Neural progenitor cell (in vitro differentiated cells): ENCODE data around the gene IDH3B. TPM values are rescaled to one million over a fixed set of nuclear protein-coding genes. Genes with fewer than 3 reads are reported as not detected.

Experiments used
- DNase-seq: peaks from one replicate; pipeline ENCODE4 v3.0.0-alpha.2; 2016; ENCODE audit warnings: low spot score
- H2AFZ ChIP-seq: fragments of 200-600 bp; sonication (generic); replicated peaks from 2 replicates; pipeline ENCODE4 v1.6.1; 2016; ENCODE audit warnings: antibody characterized with exemption
- H3F3A ChIP-seq: fragments of 200-600 bp; sonication (generic); 2 replicates; pipeline ENCODE4 v1.6.1; 2016; ENCODE audit warnings: antibody characterized with exemption, low read depth
- H3K27ac ChIP-seq: fragments of 200-600 bp; sonication (generic); 2 replicates; pipeline ENCODE4 v1.5.1; 2016; ENCODE audit warnings: mild to moderate bottlenecking
- H3K27me3 ChIP-seq: fragments of 200-600 bp; sonication (generic); 2 replicates; pipeline ENCODE4 v1.6.1; 2016; ENCODE audit warnings: mild to moderate bottlenecking, moderate library complexity
- H3K36me3 ChIP-seq: fragments of 200-600 bp; sonication (generic); 2 replicates; pipeline ENCODE4 v1.5.1; 2016
- H3K4me1 ChIP-seq: fragments of 200-600 bp; sonication (generic); 2 replicates; pipeline ENCODE4 v1.6.1; 2016; ENCODE audit warnings: mixed run types
- H3K4me2 ChIP-seq: fragments of 200-600 bp; sonication (generic); 2 replicates; pipeline ENCODE4 v1.6.1; 2016
- H3K4me3 ChIP-seq: fragments of 200-600 bp; sonication (generic); 2 replicates; pipeline ENCODE4 v1.5.1; 2016
- H3K79me2 ChIP-seq: fragments of 200-600 bp; sonication (generic); 2 replicates; pipeline ENCODE4 v1.6.1; 2016; ENCODE audit warnings: low read depth
- H3K9ac ChIP-seq: fragments of 200-600 bp; sonication (generic); 2 replicates; pipeline ENCODE4 v1.6.1; 2016
- H3K9me3 ChIP-seq: fragments of 200-600 bp; sonication (generic); 2 replicates; pipeline ENCODE4 v1.5.1; 2016; ENCODE audit warnings: low read depth
- H4K20me1 ChIP-seq: fragments of 200-600 bp; sonication (generic); 2 replicates; pipeline ENCODE4 v1.6.1; 2016; ENCODE audit warnings: low read depth
- H3K27ac Mint-ChIP-seq: 3 replicates; pipeline ENCODE4 v1.8.0; 2021; ENCODE audit warnings: mixed read lengths
- H3K27me3 Mint-ChIP-seq: 2 replicates; pipeline ENCODE4 v1.8.0; 2022; ENCODE audit warnings: low read depth, mild to moderate bottlenecking, inconsistent platforms, moderate library complexity, mixed read lengths; ENCODE audit not compliant: insufficient read depth
- H3K36me3 Mint-ChIP-seq: 3 replicates; pipeline ENCODE4 v1.8.0; 2021; ENCODE audit warnings: mixed read lengths
- H3K4me1 Mint-ChIP-seq: 3 replicates; pipeline ENCODE4 v1.8.0; 2021; ENCODE audit warnings: mixed read lengths
- H3K4me3 Mint-ChIP-seq: 3 replicates; pipeline ENCODE4 v1.8.0; 2021; ENCODE audit warnings: mild to moderate bottlenecking, moderate library complexity, mixed read lengths
- H3K9me3 Mint-ChIP-seq: 3 replicates; pipeline ENCODE4 v1.8.0; 2020; ENCODE audit warnings: mixed read lengths
- CTCF ChIP-seq: fragments of 200-600 bp; sonication (generic); IDR thresholded peaks from 2 replicates; pipeline ENCODE4 v1.5.1; 2017; ENCODE audit warnings: antibody characterized with exemption, mild to moderate bottlenecking
- EZH2 ChIP-seq: fragments of 200-600 bp; sonication (generic); IDR thresholded peaks from 2 replicates; pipeline ENCODE4 v1.6.1; 2017; ENCODE audit warnings: antibody characterized with exemption, mild to moderate bottlenecking, moderate library complexity
- EZH2phosphoT487 ChIP-seq: fragments of 200-600 bp; sonication (generic); IDR thresholded peaks from 2 replicates; pipeline ENCODE4 v1.6.1; 2017; ENCODE audit warnings: antibody characterized with exemption
- total RNA-seq: library from RNA; depleted of rRNA; stranded (reverse); fragments of >200 nt; gene quantifications from 2 replicates; pipeline ENCODE4 v1.2.3, GENCODE V29; 2015; ENCODE audit warnings: low replicate concordance

The IDH3B gene
- total RNA-seq, 1 donor from 2014 or later, result 94.3 TPM

GRCh38 chr20:2657241-2657640 lies 6.8 kb downstream of the IDH3B start:
- Histone ChIP-seq H3K27ac (no peak overlapping the region), H3K4me3 (no peak overlapping the region), H3F3A (peaks cover 65% of the 10 kb centered on the region), H3K9me3 (no peaks in the 10 kb centered on the region), H3K36me3 (no peaks in the 10 kb centered on the region), H3K4me1 (peaks cover 17% of the 10 kb centered on the region), H3K9ac (no peak overlapping the region), H2AFZ (no peak overlapping the region), H3K79me2 (peaks cover 39% of the 10 kb centered on the region), H4K20me1 (peaks cover 61% of the 10 kb centered on the region), H3K4me2 (no peak overlapping the region), H3K27me3 (no peaks in the 10 kb centered on the region)
- peaks cover 20% of the 10 kb centered on the region for H3K4me1 Mint-ChIP-seq
- H3K27me3 Mint-ChIP-seq, result peaks cover 3% of the 10 kb centered on the region
- no peak overlapping the region for H3K4me3 Mint-ChIP-seq
- no peak for DNase-seq
- no peak overlapping the region for H3K27ac Mint-ChIP-seq
- H3K36me3 Mint-ChIP-seq, result peaks cover 51% of the 10 kb centered on the region
- TF ChIP-seq EZH2 (no peak), CTCF (no peak), EZH2phosphoT487 (no peak)
- no peaks in the 10 kb centered on the region for H3K9me3 Mint-ChIP-seq

- H3K9ac ChIP-seq, result no peak overlapping the region
- H3F3A ChIP-seq, result peaks cover 71% of the 10 kb centered on the region
- no peaks in the 10 kb centered on the region for H3K9me3 ChIP-seq
- Mint-ChIP-seq H3K27me3 (peaks cover 3% of the 10 kb centered on the region), H3K36me3 (peaks cover 49% of the 10 kb centered on the region), H3K4me1 (peaks cover 17% of the 10 kb centered on the region), H3K9me3 (no peaks in the 10 kb centered on the region), H3K4me3 (no peak overlapping the region), H3K27ac (no peak overlapping the region)
- no peak overlapping the region for H3K4me2 ChIP-seq
- no peak overlapping the region for H3K4me3 ChIP-seq
- peaks cover 61% of the 10 kb centered on the region for H4K20me1 ChIP-seq
- DNase-seq, result no peak
- H3K27me3 ChIP-seq, result no peaks in the 10 kb centered on the region
- TF ChIP-seq EZH2phosphoT487, result no peak
- TF ChIP-seq EZH2, result no peak
- TF ChIP-seq CTCF, result no peak
- peaks cover 44% of the 10 kb centered on the region for H3K79me2 ChIP-seq
- no peaks in the 10 kb centered on the region for H3K36me3 ChIP-seq
- H2AFZ ChIP-seq, result no peak overlapping the region
- H3K4me1 ChIP-seq, result peaks cover 17% of the 10 kb centered on the region
- H3K27ac ChIP-seq, result no peak overlapping the region
Observed at GRCh38 chr20:2656471-2657117, 7.4 kb downstream of the IDH3B start.

- H3K4me1 Mint-ChIP-seq, result peaks cover 17% of the 10 kb centered on the region
- peaks cover 61% of the 10 kb centered on the region for H4K20me1 ChIP-seq
- TF ChIP-seq EZH2phosphoT487, result no peak
- TF ChIP-seq CTCF, result no peak
- TF ChIP-seq EZH2, result no peak
- no peaks in the 10 kb centered on the region for H3K36me3 ChIP-seq
- H2AFZ ChIP-seq, result no peak overlapping the region
- peaks cover 75% of the 10 kb centered on the region for H3F3A ChIP-seq
- H3K27ac Mint-ChIP-seq, result no peak overlapping the region
- peaks cover 3% of the 10 kb centered on the region for H3K27me3 Mint-ChIP-seq
- H3K9me3 Mint-ChIP-seq, result no peaks in the 10 kb centered on the region
- no peaks in the 10 kb centered on the region for H3K9me3 ChIP-seq
- peaks cover 43% of the 10 kb centered on the region for H3K36me3 Mint-ChIP-seq
- H3K27me3 ChIP-seq, result no peaks in the 10 kb centered on the region
- H3K4me2 ChIP-seq, result no peak overlapping the region
- peaks cover 22% of the 10 kb centered on the region for H3K4me1 ChIP-seq
- peaks cover 55% of the 10 kb centered on the region for H3K79me2 ChIP-seq
- no peak overlapping the region for H3K9ac ChIP-seq
- no peak for DNase-seq
- no peak overlapping the region for H3K4me3 Mint-ChIP-seq
- no peak overlapping the region for H3K4me3 ChIP-seq
- H3K27ac ChIP-seq, result no peak overlapping the region
Observed at GRCh38 chr20:2655331-2656116, 8.5 kb downstream of the IDH3B start.
